NCI-H526 treated with DMSO at 0.1 percent for 48 hours (cell line): Measurements from ENCODE around the gene KLHL22.
"Not testable (repeated sequence)": the region's sequence is repeated elsewhere in the genome, so short reads cannot be mapped to it uniquely, and the experiment has no call there.

Source experiments
- DNase-seq: peaks from one replicate; lab custom pipeline; 2025; lab: John Stamatoyannopoulos, UW

The KLHL22 gene

DNA sequence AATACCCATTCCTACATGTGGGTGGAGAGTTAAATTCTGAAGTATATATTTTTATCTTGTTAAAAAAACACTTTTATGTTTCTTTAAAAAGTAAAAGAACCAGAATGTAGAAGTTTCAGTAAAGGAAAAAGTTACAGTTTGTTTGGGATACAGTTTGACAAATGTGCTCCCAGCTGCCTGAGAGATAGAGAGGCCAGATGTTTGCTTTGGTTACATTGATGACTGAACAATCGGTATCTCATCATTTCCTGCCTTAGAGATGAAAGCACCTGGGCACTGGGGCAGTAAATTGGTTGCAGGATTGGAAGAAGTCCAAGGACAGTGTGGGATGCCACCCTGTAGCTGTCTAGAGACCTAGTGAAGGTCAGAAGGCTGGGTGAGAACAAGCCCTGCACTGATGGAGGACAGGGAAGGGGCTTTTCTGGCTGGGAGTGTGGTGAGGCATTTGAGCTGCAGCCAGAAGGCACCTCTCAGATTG, 28.4 kb upstream of the KLHL22 start:
- no peak for DNase-seq

DNA sequence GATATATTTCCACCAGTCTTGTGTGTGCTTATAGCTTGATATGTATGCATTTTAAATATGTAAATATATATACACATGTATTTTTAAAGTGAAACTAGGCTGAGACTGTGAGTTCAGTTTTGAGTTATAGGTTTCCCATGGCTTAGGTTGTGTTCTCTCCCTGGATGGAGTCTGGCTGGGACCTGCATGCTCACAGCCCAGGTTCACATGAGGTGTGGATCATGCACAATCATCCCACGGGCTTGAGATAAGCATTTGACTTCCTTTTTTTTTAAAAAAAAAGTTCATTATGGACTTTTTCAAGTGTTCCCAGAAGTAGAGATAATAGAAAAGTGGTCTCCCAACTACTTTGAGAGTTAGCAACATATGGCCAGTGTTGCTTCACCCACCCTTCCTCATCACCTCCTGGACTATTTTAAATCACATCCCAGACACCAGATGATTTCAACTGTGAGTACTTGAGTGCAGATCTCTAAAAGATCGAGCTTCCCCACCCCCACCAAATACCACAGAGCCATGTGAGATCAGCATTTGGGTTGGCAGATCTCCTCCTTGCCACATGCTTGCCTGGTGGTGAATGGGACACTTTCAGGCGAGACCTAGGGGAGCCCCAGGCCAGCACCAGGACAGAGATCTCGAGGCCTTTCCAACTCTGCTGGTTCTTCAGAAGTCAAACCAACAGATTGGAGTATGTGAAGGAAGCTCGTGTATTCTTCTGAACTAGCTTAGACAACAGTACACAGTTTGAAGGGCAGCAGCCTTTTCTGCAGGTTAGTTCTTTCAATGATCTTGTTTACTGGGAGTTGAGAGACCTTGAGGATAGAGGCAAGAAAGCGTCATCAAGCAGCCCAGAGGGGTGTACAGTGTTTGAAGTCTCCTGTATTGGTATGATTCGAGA, 27.7 kb upstream of the KLHL22 start:
- no peak for DNase-seq

DNA sequence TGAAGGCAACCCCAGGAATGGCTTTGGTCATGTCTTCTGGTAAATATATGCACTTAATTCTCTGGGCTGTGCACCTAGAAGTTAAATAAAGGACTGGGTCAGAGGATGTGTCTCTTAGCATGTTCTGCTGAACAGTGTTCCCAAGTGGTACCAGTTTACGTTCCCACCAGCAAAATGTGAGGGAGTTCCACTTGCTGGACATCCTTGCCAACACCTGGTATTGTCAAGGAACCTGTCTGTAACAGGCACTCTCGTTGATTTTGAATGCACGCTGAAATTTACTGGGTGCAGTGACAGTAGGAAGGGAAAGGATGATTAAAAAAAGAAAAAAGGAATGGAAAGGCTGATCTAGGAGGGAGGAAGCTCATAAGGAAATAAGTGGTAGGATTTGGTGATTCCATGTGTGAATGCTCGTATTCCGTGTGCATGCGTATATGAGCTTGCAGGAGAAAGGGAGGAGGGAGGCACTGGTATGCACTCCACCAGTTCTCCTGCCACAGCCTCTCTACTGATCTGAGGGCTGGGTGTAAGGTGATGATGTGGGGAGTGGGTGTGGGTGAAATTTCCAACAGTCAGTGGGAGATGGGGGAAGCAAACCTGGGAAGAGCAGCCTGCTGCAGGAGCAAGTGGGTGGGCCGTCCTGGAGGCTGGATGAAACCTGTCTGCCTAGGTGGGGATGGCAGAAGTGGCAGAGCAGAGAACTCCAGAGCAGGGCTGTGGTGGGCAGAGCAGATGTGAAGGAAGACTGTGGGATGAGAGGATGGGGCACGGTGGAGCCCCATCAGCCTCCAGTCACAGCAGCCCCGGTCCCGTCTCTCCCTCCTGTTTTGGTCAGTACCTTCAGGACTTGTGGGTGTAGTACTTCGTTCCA, 26.8 kb upstream of the KLHL22 start:
- DNase-seq, result no peak

DNA sequence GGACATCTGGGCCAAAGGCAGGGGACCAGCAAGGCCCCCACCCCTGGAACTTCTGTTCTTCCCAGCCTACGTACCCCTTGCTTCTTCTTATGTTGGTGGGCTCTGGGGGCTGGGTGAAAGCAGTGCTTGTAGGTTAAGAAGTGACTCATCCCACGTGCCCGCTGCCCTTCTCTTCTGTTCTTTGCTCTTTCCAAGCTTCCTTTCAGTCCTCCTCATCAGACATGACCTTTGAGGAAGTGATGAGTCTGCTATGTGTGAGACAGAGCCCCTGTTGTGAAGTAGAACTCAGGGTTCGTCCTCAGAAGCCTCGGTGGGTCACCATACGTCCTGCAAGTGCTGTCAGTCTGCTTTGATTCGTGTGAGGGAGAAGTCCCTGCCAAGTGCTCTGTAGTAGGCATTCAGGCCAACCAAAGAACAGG, 24.5 kb upstream of the KLHL22 start:
- DNase-seq, result no peak

DNA sequence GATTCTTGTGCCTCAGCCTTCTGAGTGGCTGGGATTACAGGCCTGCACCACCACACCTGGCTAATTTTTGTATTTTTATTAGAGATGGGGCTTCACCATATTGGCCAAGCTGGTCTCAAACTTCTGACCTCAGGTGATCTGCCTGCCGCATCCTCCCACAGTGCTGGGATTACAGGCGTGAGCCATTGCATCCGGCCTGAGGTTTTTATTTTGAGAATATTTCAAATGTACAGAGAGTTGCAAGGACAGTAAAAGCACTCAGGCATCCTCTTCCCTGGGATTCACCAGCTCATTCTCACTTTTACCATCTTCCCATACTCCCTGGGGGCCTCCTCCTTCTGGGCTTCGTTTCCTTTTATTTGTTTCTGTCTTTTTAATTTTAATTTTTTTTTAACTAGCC, 24.0 kb upstream of the KLHL22 start:
- no peak for DNase-seq

DNA sequence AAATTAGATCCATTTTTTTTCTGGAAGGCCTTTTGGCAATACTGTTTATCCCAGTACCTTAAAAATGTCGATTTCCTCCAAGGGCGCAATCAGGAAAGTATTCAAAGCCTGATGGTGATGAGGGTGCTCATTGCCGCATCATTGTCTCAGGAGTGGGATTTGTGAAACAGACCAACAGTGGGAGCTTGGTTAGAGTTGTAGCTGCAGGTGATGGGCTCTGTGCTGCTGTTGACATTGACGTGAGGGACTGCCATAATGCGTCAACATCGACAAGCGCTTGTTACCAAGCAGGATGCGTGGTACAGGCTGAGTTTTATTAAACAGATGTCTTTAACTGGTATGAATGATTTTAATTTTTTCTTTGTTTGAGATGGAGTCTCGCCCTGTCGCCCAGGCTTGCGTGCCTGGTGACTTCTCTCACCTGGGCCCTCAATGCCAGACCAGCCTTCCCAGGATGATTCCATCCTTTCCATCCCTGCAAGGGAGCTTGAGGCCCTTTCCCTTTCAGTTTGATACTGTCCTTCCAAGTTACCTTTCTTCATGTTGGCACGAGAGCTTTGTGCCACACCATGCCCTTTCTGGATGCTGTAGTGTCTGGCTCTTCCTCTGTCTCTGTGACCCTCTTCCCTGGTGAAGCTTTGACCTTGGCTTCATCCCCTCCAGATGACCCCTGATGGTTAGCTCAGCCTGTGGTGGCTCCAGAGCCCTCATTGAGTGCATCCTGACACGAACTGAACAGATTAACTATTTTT, 22.4 kb upstream of the KLHL22 start:
- DNase-seq, result no peak

DNA sequence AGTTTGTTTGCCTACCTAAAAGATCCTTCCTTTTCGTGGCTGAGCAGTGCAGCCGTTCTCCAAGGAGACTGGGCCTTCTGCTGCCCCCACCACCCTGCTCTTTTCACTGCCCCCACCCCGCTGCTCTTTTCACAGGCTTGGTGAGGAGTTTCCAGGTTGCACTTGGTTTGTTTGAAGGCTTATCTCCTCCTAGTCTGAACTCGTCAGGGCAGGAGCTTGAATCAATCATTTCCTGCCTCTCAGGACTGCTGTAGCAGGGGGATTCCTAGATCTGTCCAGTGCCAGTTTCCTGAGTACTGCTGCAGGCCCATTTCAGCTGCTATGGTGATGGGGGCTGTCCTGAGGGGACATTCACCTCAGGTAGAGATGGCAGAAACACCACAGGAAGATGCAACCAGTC, 21.8 kb upstream of the KLHL22 start:
- DNase-seq, result no peak

DNA sequence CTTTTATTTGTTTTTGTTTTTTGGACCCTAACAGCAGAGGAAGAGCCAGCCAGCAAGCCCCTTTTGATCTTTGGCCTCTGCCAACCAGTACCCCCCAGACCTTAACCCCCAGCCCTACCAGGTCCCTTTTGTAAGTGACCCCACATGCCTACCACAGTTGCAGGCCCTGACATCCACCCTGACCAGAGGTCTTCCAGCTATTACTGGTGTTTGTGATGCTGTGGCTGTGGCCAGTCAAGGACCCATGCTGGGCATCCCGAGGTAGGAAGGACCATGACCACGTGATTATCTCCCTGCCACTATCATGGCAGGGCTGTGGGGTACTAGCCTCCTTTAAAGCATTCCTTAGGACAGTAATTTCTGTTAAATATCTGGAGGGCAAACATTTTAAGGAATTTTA, 20.8 kb upstream of the KLHL22 start:
- DNase-seq, result no peak

DNA sequence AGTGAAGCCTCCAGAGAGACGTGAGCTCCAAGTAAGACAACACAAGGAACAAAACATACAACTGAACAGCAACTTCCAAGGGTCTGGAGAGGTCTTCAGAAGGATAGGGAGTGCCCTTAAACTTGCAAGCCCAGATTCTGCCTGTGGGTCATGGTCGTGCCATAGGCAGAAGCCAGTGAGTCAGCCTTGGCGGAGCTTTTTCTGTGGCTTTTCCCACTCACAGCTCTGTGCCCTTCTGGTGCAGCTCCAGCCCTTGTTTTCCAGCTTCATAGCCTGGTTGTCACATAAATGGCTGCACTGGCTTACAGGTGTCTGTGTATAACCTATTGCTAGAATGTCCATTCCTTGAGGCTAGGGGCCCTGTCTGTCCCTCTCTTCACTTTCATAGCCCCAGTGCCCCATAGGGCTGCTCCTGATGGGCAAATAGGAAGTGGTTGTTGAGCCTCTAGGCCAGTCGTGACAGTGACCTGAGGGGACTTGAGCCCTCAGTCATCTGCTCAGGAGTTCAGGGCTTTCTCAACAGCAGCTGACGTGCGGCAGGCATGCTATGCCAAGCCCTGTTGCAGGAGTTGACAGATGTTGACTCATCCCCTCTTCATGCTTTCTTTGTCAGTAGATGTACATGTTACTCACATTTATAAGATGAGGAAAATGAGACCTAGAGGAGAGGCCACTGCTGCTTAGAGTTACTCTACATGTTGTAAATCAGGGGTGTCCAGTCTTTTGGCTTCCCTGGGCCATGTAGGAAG, 19.2 kb upstream of the KLHL22 start:
- DNase-seq, result no peak

DNA sequence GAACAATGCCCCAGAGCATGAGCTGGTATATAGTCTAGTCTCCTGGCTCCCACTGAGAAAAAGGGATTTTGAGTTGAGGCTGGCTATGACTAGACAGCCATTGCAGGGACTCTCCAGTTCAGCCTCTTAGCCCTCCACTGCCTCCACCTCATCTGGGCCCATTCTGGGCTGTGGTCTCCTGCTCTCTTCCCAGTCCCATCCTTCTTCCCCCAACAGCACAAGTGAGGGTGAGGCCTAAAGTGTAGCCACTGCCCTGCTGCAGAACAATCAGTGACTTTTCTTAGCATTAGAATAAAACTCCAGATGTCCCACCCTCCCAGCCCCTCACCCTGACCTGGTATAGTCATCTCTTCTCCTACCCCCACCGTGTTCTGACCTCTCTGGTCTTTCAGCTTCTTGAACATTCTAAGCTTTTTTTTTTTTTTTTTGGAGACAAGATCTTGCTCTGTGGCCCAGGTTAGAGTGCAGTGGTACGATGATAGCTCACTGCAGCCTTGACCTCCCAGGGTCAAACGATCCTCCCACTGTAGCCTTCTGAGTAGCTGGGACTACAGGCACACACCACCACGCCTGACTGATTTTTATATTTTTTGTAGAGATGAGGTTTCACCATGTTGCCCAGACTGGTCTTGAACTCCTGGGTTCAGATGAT, 16.1 kb upstream of the KLHL22 start:
- no peak for DNase-seq

DNA sequence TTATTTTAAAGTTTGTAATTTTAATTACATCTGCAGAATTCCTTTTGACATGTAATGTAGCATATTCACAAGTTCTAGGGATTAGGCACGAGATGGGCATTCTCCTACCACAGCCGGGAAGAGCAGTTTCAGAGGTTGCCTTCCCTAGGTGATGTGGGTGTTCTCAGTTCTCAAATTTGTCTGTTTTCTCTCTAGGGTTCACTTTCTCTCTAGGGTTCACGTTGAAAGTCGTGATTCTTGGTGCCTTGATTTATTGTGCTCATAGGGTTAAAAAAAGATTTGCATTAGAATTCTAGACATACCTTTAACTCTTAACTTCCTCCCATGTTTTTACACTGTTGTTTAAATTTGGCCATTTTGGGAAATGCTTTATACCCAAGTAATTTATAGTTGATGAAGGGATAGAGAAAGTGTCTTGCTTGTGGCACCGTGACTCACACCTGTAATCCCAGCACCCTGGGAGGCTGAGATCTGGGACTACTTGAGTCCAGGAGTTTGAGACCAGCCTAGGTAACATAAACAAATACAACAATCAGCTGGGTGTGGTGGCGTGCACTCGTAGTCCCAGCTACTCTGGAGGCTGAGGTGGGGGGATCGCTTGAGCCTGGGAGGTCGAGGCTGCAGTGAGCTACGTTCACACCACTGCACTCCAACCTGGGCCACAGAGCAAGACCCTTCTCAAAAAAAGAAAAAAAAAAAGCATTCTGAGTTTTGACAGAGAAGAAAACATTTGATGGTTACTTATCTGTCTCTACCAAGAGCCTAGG, 15.4 kb upstream of the KLHL22 start:
- DNase-seq, result no peak

DNA sequence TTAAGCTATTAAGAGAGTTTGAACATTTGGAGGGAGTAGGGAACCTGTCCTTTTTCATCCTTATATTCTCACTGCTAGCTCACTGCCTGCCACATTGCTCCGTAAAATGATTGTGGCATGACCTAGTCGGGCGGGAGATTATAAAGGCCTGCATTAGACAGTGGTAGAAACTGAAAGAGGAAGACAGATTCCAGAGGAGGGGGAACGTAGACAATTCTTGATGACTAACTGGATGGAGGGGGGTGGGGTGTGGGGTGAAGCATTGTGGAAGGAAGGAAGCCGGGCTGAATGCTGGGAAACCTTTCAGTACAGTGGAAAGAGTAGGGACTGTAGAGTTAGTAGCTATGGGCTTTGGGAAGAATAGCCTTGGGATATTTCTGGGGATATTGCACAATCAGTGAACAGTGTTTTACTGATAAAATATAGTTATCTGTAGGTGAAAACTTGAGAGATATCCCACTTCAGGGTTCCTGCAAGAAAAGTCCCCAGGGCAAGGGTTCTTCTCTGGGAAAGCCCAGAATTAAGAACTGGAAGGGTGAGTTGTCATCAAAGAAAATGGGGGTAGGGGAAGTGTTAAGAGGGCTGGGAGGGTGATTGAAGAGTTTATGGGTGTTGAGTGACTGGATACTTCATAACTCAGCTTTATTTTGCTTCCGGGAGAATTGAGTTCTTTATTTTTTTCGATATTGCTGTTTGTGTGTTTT, 13.9 kb upstream of the KLHL22 start:
- DNase-seq, result no peak

DNA sequence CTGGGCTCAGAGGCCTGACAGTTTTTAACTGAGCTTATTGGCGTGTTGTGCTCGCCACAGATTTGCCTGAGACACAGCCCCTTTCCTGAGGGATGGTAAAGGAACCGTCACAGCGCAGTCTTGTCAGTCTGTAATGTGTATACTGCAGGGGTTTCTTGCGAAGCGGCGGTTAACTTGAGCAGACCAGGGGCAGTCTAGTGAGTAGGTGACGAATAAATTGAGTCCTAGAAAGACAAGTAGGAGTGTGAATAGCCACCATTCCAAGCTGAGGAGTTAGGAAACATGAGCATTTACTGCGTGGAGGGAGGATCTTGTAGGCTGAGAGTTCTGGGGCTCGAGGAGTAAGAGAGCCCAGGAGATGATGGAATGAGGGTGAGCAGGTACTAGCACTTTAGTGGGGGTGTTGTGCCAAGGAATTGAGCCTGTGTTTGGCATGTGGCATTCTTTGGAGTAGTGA, 13.2 kb upstream of the KLHL22 start:
- DNase-seq, result no peak

DNA sequence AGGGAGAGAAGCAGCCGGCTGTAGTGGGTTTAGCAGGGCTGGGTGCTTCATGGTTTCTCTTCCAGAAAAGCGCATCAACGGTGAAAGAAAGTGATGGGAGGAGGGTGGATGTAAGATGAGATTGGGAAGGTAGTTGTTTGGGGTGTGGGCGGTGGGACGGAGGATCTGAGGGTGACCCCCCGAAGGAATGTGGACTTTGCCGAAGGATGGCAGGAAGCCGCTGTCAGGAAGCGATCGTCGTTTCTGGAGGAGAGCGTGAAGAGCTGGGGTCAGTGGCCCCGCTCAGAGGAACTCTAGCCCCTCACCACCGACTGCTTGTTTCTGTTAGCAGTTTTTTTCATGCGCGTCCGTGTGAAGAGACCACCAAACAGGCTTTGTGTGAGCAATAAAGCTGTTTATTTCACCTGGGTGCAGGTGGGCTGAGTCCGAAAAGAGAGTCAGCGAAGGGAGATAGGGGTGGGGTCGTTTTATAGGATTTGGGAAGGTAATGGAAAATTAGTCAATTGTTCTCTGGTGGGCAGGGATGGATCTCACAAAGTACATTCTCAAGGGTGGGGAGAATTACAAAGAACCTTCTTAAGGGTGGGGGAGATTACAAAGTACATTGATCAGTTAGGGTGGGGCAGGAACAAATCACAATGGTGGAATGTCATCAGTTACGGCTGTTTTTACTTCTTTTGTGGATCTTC, 12.6 kb upstream of the KLHL22 start:
- DNase-seq, result not testable (repeated sequence)

DNA sequence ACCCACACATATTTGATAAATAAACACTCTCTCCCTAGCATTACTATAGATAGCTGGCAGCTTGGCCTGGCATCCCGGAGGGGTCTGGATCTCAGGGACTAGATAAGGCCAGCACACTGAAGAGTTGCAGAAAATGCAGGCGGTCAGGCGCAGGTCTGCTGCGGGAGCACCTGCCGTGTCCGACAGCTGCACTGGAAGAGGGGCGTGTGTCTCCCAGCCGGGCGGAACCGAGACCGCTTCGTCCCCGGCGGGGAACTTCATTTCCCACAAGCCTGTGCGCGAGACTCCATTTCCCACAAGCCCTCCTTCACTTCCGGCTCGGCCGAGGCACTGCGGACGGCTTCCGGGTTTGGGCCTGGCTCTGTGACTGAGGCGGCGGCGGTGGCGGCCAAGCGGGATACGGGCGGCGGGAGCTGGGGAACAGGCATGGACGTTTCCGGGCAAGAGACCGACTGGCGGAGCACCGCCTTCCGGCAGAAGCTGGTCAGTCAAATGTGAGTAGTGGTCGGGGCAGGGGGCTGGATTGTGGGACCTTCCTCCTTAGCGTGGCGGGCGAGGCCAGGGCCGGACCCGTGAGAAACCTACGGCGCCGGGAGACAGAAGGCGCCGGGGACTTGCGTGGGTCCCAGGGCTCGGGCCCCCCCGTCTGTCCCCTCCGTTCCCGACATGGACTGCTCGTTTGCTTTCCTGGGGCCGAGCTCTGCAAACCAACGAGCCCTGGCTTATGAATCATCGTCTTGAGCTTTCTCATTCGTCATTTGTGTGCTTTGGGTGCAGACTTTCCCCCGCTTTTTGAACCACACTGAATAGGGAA, 11.9 kb upstream of the KLHL22 start, which contains the start of gene MED15:
Gene MED15, plus strand, starts transcription at position 358 of the 814 bp plus-strand sequence. Its CDS starts 69 bp downstream, at position 427.
- peak; percentile 62 for DNase-seq

DNA sequence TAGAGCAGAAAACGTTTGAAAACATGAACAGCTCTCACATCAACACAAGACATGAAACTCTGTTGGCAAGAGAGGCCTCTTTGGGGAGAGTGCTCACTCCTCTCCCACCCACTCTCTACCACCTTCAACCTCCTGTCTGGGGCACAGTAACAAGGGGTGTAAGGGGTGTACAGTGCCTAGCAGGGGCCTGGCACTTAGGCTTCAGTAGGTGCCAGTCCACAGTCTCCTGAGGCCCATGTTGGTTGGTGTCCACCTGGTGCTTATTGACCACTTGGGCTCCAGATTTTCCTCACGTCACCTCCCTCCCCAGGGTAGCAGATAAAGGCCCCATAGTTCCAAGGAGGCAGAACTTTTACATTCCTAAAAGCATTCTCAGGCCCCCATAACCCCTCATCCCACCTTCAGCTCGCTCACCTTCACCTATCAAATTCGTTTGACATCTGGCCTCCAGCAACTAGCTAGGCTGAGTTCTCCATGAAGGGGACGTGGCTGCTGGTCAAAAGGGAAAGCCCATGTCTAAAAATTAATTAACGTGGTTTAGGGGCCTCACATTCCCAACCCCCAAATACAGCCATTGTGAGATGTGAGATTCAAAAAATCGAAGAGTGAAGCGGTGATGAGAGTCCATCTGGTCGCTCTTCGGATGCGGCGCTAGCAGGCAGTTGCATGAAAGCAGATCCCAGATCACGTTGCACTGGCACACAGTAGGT, 11.1 kb upstream of the KLHL22 start:
- DNase-seq, result no peak

DNA sequence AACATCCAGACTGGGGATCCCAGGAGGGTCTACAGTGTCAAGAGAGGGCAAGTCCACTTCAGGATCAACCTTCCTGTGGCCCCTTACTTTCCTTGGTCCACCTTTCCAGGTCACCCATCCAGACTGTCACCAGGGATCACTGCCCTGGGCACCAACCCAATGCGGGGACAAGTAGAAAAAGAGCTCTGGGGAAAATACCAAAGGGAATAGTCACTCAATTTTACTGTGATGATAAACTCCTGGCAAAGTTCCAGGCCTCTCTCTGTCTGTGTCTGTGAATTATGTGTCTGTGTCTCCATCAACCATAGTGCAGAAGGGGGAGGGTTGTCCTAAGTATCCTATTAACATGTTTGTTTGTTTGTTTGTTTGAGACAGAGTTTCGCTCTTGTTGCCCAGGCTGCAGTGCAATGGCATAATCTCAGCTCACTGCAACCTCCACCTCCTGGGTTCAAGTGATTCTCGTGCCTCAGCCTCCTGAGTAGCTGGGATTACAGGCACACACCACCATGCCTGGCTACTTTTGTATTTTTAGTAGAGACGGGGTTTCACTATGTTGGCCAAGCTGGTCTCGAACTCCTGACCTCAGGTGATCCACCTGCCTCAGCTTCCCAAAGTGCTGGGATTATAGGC, 8.8 kb upstream of the KLHL22 start:
- DNase-seq, result not testable (repeated sequence)
